Aorta (tissue), 5 donors: Measurements from ENCODE around the gene ZNF776. TPM values are rescaled to one million over a fixed set of nuclear protein-coding genes. Genes with fewer than 3 reads are reported as not detected.

Experiments
- ATAC-seq: fragments of 200-7000 bp; cut with Tn5 transposase; one replicate; pipeline ENCODE4 v1.9.1; 2022; ENCODE audit warnings: moderate library complexity; ENCODE audit not compliant: low FRiP score
- DNase-seq, 2 donors: peaks; one replicate each; pipeline ENCODE4 v3.0.0-alpha.2; 2020
- H3K27ac ChIP-seq, 2 donors: one replicate each; pipeline ENCODE4 v1.5.1; 2013; ENCODE audit warnings: low read length in 2 of 2, mild to moderate bottlenecking in 2 of 2, moderate library complexity in 2 of 2, control low read depth in 1 of 2, inconsistent platforms in 1 of 2, low read depth in 1 of 2
- H3K27me3 ChIP-seq, 2 donors: one replicate each; pipeline ENCODE4 v1.6.1; 2013; ENCODE audit warnings: control low read depth in 1 of 2, low read length in 1 of 2, mild to moderate bottlenecking in 1 of 2, moderate library complexity in 1 of 2; ENCODE audit not compliant: insufficient read depth in 2 of 2, control insufficient read depth in 1 of 2
- H3K36me3 ChIP-seq, 2 donors: one replicate each; pipeline ENCODE4 v1.6.1; 2013; ENCODE audit warnings: control low read depth in 1 of 2, low read length in 1 of 2, mild to moderate bottlenecking in 1 of 2; ENCODE audit not compliant: insufficient read depth in 2 of 2, control insufficient read depth in 1 of 2
- H3K4me1 ChIP-seq, 2 donors: one replicate each; pipeline ENCODE4 v1.6.1; 2013; ENCODE audit warnings: low read length in 2 of 2, control low read depth in 1 of 2, mild to moderate bottlenecking in 1 of 2, moderate library complexity in 1 of 2; ENCODE audit not compliant: insufficient read depth in 2 of 2, control insufficient read depth in 1 of 2
- H3K4me3 ChIP-seq, 2 donors: one replicate each; pipeline ENCODE4 v1.5.1; 2013; ENCODE audit warnings: low read length in 2 of 2, control low read depth in 1 of 2, mild to moderate bottlenecking in 1 of 2
- H3K9me3 ChIP-seq: one replicate; pipeline ENCODE4 v1.6.1; 2013; ENCODE audit warnings: mild to moderate bottlenecking, low read length; ENCODE audit not compliant: control insufficient read depth
- WGBS, 2 donors: extraction: QIAGEN DNeasy Blood & Tissue Kit; methylation state at CpG; one replicate each; pipeline ENCODE4 v1.1.7; 2013; 5-methylcytosine and 5-hydroxymethylcytosine counted together
- intact Hi-C, 2 donors: fragments of 100-400 bp; cut with DNase I; formaldehyde crosslinking; loops; one replicate each; pipeline versions ENCODE4 v1.14.2 to v1.15.0; 2022
- long read RNA-seq, 2 donors: library from polyadenylated mRNA; unstranded; transcript quantifications; one replicate each; pipeline ENCODE4 v2.0.0, GENCODE V29; 2020 to 2021
- polyA plus RNA-seq, 2 donors: library from polyadenylated mRNA; stranded (reverse); fragments of 200-250 nt; gene quantifications; one replicate each; pipeline ENCODE4 v1.2.3, GENCODE V29; 2013
- total RNA-seq, 2 donors: library from RNA; stranded (reverse); fragmentation: NEBNext Ultra II Directional; extraction: Animal tissue kit (Norgen Biotek cat#: 25700); gene quantifications; one replicate each; pipeline ENCODE4 v1.2.1, GENCODE V29; 2021
- donor health status: healthy with polysubstance abuse.
- donor health status: Bipolar disorder and iron deficiency.
- donor health status: DM: no; HTN: no; CAD: no.
- donor health status: DM: no; HTN: no; CAD: no.
- donor health status: DM: yes; HTN: yes; CAD: no.

ZNF776 gene
- total RNA-seq (10 to 100 TPM in 1 of 2 donors, 1 to 10 TPM in 1; 7.8 to 13.6 TPM), polyA plus RNA-seq (1 to 10 TPM; 4.8 to 5.4 TPM)
- long read RNA-seq, donor 1, partial matches to known transcripts, result 0 of 2 reads
- long read RNA-seq, donor 1, other reads (novel, unspliced or antisense), result 2 of 2 reads
- long read RNA-seq, donor 2, full-length matches to known transcripts, result 4 of 8 reads
- long read RNA-seq, donor 2, partial matches to known transcripts, result 0 of 8 reads
- long read RNA-seq, donor 2, other reads (novel, unspliced or antisense), result 4 of 8 reads

GRCh38 chr19:57746580-57747471 is at the start of gene ZNF776:
Gene ZNF776, plus strand, starts transcription at chr19:57746815. Its CDS starts 244 bp downstream, at chr19:57747059.
- WGBS, 2 donors, result 1% methylated on average over 50 to 51 of the region's 51 CpGs
- DNase-seq, result peak; percentile 87
- H3K4me1 ChIP-seq, result no peaks in the 10 kb centered on the region
- H3K9me3 ChIP-seq, result peaks cover 19% of the 10 kb centered on the region
- H3K36me3 ChIP-seq, result peaks cover 10 to 15% of the 10 kb centered on the region in 2 donors
- ATAC-seq, result peak; percentile 94
- no peaks in the 10 kb centered on the region for H3K27me3 ChIP-seq
- intact Hi-C loops, result loop anchor here in 1 of 2 donors (5.0 kb wide), 1 partner anchor 405 kb away; the partner anchor contains the start of gene ZNF329
- H3K4me3 ChIP-seq, result peak within 1 kb of the TSS; percentile 11 to 96
- no peak within 1 kb of the TSS for H3K27ac ChIP-seq

GRCh38 chr19:57701625-57702024 is 45.0 kb upstream of the ZNF776 start:
- peaks cover 50% of the 10 kb centered on the region for H3K9me3 ChIP-seq
- DNase-seq (no peak), ATAC-seq (no peak)
- H3K36me3 ChIP-seq, result peaks cover 1 to 4% of the 10 kb centered on the region in 2 donors
- WGBS, 2 donors, result 98% methylated on average over 6 of the region's 6 CpGs
- intact Hi-C loops, result no loop called here
- H3K4me3 ChIP-seq, result no peak overlapping the region
- no peak overlapping the region for H3K27ac ChIP-seq
- no peaks in the 10 kb centered on the region for H3K4me1 ChIP-seq
- H3K27me3 ChIP-seq, result no peaks in the 10 kb centered on the region

GRCh38 chr19:57706346-57706745 is 40.3 kb upstream of the ZNF776 start:
- no peak overlapping the region for H3K4me3 ChIP-seq
- ATAC-seq (no peak), DNase-seq (no peak)
- H3K27me3 ChIP-seq, result no peaks in the 10 kb centered on the region
- 94 to 100% methylated on average over 1 of the region's 1 CpG for WGBS, 2 donors
- H3K27ac ChIP-seq, result no peak overlapping the region
- H3K4me1 ChIP-seq, result no peaks in the 10 kb centered on the region
- peaks cover 1 to 4% of the 10 kb centered on the region in 2 donors for H3K36me3 ChIP-seq
- intact Hi-C loops, result no loop called here
- peaks cover 52% of the 10 kb centered on the region for H3K9me3 ChIP-seq

- 1 to 2% methylated on average over 53 of the region's 53 CpGs for WGBS, 2 donors
- Histone ChIP-seq H3K36me3 (peaks cover 0 to 4% of the 10 kb centered on the region in 2 donors), H3K4me3 (no peak within 1 kb of the TSS), H3K4me1 (no peaks in the 10 kb centered on the region), H3K27ac (no peak within 1 kb of the TSS), H3K27me3 (no peaks in the 10 kb centered on the region), H3K9me3 (peaks cover 35% of the 10 kb centered on the region)
- DNase-seq, result no peak
- intact Hi-C loops, result no loop called here
- ATAC-seq, result peak; percentile 68
Measured at GRCh38 chr19:57708641-57709361, 37.8 kb upstream of the ZNF776 start, which contains the start of gene ZNF154. Gene ZNF154, minus strand, starts transcription at chr19:57709204. Its CDS starts 233 bp downstream, at chr19:57708971.

- Histone ChIP-seq H3K27ac (no peak overlapping the region), H3K36me3 (peaks cover 0 to 2% of the 10 kb centered on the region in 2 donors), H3K27me3 (no peaks in the 10 kb centered on the region), H3K9me3 (peaks cover 30% of the 10 kb centered on the region), H3K4me1 (no peaks in the 10 kb centered on the region), H3K4me3 (no peak overlapping the region)
- DNase-seq (no peak), ATAC-seq (no peak)
- intact Hi-C loops, result no loop called here
- 48 to 54% methylated on average over 15 of the region's 15 CpGs for WGBS, 2 donors
Measured at GRCh38 chr19:57709616-57710015, 37.0 kb upstream of the ZNF776 start.

- no peaks in the 10 kb centered on the region for H3K4me1 ChIP-seq
- H3K27ac ChIP-seq, result no peak overlapping the region
- DNase-seq (no peak), ATAC-seq (no peak)
- H3K36me3 ChIP-seq, result peaks cover 0 to 2% of the 10 kb centered on the region in 2 donors
- WGBS, 2 donors, result 62 to 67% methylated on average over 1 of the region's 1 CpG
- peaks cover 22% of the 10 kb centered on the region for H3K9me3 ChIP-seq
- no peaks in the 10 kb centered on the region for H3K27me3 ChIP-seq
- intact Hi-C loops, result no loop called here
- no peak overlapping the region for H3K4me3 ChIP-seq
Measured at GRCh38 chr19:57712222-57712621, 34.4 kb upstream of the ZNF776 start.

- Histone ChIP-seq H3K36me3 (peaks cover 5 to 19% of the 10 kb centered on the region in 2 donors), H3K4me3 (no peak overlapping the region), H3K9me3 (peaks cover 38% of the 10 kb centered on the region), H3K27ac (no peak overlapping the region), H3K27me3 (no peaks in the 10 kb centered on the region), H3K4me1 (no peaks in the 10 kb centered on the region)
- no peak for DNase-seq
- no peak for ATAC-seq
- intact Hi-C loops, result no loop called here
Measured at GRCh38 chr19:57719424-57719823, 27.2 kb upstream of the ZNF776 start.

- no peak overlapping the region for H3K27ac ChIP-seq
- peaks cover 39% of the 10 kb centered on the region for H3K9me3 ChIP-seq
- H3K4me3 ChIP-seq, result no peak overlapping the region
- H3K36me3 ChIP-seq, result peaks cover 5 to 19% of the 10 kb centered on the region in 2 donors
- H3K4me1 ChIP-seq, result no peaks in the 10 kb centered on the region
- WGBS, 2 donors, result 83 to 87% methylated on average over 4 of the region's 4 CpGs
- DNase-seq (no peak), ATAC-seq (no peak)
- intact Hi-C loops, result no loop called here
- no peaks in the 10 kb centered on the region for H3K27me3 ChIP-seq
Measured at GRCh38 chr19:57719901-57720519, 26.6 kb upstream of the ZNF776 start.
